DMS 273 (cell line): ENCODE data around the gene ARPC1A.

Experiments
- DNase-seq: peaks from one replicate; lab custom pipeline; 2025; ENCODE audit not compliant: unreplicated experiment; lab: John Stamatoyannopoulos, UW

ARPC1A gene

DNA sequence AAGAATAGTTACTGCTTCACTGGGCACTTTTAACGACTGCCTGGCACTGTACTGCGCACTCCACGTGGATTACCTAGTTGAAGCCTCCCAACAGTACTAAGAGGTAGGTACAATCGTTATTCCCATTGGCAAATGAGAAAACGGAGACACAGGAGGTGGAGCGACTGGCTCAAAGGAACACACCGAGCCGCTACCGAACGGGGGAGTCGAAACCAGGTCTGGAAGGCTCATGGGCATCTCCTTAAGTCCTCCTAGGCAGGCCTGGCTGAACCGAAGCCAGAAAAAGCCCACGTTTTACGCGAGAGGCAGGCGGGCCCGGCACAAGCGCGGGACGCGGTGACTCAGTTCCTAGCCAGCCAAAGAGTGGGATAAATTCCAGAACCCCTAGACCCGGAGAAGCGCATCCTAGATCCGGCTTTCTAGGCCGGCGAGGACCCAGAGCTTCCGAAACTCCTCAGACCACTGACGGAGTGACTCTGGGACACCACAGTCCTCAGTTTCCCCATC lies 82.2 kb downstream of the ARPC1A start:
- DNase-seq = peak; percentile 83

DNA sequence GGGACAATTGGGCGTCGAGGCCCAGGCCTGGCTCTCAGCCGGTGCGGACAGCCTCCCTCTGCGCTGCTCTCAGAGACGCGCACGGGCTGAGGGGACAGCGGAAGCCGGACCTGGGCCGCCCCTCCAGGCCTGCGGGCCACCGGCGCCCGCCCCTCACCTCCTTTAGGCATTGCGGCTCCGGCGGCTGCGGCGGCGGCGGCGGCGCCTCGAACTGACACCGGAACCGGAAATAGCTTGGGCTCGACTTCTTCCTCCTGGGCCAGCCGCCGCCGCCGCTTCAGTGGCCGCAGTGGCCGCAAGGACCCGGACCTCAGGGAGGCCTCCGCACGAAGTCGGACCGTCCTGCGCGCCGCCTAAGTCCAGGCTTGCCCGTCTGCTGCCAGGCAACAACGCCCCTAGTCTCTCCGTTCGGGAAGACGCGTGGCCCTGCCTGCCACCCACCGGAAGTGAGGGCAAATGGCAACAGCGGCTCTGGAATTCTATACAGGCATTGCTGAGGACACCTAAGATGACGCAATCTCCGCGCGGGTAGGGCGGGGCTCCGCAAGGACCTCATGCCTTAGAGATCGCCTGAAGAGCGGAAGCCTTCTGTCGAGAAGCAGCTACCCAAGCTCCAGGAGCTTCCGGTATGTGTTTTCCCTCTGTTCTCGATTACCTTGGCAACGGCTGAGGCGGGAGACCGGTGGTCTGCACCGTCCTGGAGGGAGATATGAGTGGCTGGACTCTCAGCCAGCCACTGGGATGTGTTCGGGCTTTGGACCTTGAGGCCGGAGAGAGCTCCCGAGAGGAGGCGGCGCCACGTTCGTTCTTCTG lies 82.9 kb downstream of the ARPC1A start, which contains the start of the genes BUD31 and PDAP1:
BUD31 (plus strand) TSS at position 591 of the 813 bp plus-strand sequence. CDS start 2,124 bp downstream, outside the sequence.
PDAP1 (minus strand) TSS at position 219 of the 813 bp plus-strand sequence; CDS start at position 170, 49 bp downstream.
- peak; percentile 98 for DNase-seq

DNA sequence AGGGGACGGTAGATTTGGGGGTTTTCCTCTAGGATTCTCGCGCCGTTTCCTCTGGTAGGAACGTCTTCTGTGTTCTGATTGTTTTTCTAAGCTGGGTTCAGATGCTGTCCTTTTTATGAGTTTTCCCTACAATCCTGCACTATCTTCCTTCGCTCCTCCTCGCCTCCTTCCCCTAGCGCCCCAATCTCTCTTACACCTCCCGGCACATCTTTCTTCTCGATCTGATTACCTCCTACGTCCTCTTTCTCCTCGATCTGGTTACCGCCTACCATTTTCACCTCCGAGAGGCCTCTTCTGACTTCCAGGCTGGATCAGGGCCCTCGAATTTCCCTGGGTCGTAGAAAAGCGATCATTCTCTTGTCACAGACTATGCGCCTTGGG lies 83.5 kb downstream of the ARPC1A start:
- DNase-seq = peak; percentile 73

DNA sequence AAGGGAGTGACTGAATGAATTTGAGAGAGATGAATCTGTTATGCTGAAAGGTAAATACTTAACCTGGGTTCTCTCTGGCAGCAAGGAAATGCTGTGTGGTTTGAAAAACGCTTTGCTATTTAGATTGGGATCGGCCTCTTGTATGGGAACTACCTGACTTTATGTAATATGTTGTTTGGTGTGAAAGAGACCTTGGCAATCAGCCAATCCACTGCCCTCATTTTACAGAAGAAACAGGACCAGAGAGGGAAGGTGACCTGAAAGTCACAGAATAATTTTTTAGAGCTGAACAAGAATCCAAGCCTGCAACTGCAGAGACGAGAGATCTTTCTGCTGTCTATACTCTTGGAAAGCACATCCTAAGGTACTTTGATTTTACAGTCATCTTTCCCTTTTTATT lies 84.1 kb downstream of the ARPC1A start:
- DNase-seq = peak; percentile 47

DNA sequence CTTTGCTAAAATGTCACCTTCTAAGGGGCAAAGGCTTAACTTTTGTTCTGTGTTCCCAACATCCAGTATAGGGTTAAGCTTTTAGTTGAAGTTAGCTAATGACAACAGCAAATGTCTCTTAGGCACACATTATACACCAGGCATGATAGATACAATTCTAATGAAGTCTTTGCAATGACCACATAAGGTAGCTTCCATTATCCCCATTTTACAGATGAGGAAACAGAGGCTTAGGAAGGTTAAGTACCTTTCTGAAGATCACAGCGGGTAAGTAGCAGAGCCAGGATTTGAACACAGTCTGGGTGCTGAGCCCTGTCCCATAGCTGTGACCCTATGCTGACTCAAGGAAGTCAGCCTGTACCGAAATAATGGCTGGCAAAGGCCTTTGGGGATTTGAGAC lies 84.9 kb downstream of the ARPC1A start:
- no peak for DNase-seq

DNA sequence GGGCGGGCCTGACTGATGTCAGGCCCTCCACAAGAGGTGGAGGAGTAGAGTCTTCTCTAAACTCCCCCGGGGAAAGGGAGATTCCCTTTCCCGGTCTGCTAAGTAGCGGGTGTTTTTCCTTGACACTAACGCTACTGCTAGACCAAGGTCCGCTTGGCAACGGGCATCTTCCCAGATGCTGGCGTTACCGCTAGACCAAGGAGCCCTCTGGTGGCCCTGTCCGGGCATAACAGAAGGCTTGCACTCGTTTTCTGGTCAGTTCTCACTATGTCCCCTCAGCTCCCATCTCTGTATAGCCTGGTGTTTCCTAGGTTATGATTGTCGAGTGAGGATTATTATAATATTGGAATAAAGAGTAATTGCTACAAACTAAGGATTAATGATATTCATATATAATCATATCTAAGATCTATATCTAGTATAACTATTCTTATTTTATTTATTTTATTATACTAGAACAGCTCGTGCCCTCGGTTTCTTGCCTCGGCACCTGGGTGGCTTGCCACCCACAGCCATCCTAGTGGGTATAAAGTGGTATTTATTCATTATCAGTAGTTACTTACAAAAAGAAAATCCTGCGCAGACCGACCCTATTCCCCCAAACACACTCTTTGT lies 89.9 kb downstream of the ARPC1A start:
- DNase-seq = peak; percentile 87
